GM10266 (cell line): ENCODE results near the gene ST7.

ENCODE experiments used
- DNase-seq: peaks from one replicate; pipeline ENCODE4 v3.0.0; 2012; ENCODE audit errors: extremely low spot score
- CTCF ChIP-seq: IDR thresholded peaks from 2 replicates; pipeline ENCODE4 v1.5.1; 2012; ENCODE audit warnings: mild to moderate bottlenecking, low read depth; ENCODE audit not compliant: control insufficient read depth, insufficient read depth; ENCODE audit errors: missing control alignments

ST7 gene

DNA sequence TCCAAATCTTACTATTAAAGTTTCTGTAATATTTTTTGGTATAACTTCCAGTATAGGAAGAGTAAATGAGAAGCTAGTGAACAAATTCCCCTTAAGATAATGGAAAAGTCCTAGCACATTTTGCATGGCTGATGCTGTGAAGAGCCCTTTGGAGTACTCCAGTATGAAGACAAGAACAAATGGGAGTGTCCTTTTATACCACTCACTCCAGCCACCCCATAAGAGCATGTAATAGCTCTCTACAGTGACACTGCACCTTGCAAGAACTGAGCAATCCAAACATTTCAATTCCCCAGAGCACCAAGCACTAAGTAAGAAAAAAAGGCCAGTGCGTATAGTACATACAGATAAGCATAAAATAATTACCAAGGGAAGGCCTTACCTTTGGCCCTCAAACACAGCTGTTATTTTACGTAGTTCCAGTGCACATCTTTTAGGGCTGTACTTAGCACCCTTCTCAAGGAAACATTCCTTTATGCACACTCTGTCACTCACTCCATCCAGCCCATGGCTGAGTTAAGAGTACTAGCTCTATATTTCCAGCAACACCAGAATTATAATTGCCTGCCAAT lies 135.4 kb downstream of the ST7 start:
- TF ChIP-seq CTCF, result no peak
- no peak for DNase-seq

DNA sequence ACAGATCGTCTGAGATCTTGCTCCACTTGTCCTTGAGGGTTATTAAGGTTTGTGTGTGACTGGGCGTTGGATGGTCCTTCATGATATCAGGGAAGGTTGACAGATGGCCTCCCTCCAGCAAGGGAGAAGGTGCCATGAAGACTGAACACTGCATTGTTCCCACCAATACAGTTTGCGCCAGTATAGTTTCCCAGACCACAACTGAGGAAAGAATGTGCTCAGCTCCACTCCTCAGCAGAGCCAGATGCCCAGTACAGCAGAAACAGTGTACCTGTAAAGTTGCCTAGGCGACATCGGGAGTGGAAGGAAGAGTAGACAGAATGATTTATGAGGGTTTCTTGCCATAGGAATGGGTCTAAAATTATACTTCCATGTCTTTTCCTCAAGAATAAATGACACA lies 137.5 kb downstream of the ST7 start:
- TF ChIP-seq CTCF, result no peak
- no peak for DNase-seq

DNA sequence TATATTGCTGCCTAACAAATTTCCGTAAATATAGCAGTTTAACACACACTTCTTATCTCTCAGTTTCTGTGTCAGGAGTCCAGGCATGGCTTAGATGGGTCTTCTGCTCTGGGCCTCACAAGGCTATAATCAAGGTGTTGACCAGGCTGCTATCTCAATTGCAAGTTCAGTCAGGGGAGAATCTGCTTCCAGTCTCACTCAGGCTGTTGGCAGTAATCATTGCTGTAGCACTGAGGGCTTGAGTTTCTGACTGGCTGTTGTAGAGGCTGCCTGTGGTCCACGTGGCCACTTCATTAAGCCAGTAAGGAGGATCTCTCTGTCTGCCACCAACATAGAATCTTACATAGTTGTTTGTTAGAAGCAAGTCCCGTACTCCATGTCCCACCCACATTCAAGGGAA lies 138.4 kb downstream of the ST7 start:
- no peak for DNase-seq
- no peak for TF ChIP-seq CTCF

DNA sequence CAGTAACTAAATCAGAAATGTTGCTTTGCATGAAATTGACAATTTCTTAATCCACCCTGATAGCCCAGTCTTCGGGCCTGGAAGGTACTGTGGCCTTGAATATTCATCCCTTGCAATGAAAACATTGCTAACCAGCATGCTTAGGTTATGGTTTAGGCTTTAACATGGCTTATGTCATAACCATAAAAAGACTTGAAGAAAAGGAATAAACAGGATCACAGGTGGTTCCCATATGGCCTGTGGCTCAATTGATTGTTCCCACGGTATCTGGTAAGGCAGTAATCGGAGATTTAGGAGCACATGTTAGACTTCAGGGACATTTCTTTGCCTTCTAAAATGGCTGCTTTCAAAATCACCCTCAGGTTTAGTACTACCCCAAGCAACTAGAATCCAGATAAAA lies 139.5 kb downstream of the ST7 start:
- TF ChIP-seq CTCF, result no peak
- no peak for DNase-seq

GRCh38 chr7:117094457-117094856 lies 141.2 kb downstream of the ST7 start:
- no peak for TF ChIP-seq CTCF
- DNase-seq, result no peak

DNA sequence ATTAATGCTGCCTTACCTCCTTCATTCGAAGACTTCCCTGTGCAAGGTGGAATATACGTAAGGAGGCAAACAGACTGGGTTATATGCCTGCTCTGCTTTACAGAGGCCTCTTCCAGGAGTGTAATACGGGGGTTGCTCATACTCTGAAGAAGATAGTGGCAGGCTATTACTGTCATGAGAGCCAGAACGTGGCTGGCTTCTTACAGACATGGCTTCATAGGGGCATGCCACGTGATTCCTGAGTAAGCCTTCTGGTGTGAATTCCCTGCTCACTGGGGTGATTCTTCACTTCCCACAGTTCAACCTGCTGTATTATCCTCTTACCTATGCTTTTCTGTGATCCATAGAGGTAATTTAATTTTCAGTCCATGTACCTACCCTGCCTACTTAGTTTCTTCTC lies 141.8 kb downstream of the ST7 start:
- TF ChIP-seq CTCF, result no peak
- DNase-seq, result no peak

DNA sequence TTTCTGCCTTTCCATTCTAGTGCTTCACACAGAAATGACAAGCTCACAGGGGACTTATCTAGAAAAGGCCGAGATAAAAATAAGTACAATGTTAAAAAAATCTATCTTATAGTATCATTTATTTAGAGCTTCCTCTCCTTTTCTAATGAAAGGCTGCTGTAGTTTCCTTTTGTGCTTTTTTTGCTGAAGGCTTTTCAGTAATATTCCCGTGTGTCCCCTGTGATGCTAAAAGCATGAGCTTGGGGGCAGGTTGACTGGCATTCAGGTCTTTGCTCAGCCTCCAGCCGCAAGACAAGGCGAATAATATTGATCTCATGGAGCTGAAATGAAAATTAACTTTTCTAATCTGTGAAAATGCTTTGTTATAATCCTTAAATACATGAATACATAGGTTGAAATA lies 143.0 kb downstream of the ST7 start:
- no peak for TF ChIP-seq CTCF

More for the DNA sequence above, 143.0 kb downstream of the ST7 start:
- no peak for DNase-seq
